GM12878 (cell line): ENCODE measurements around the gene PTPRN2. TPM values are rescaled to one million over a fixed set of nuclear protein-coding genes. Genes with fewer than 3 reads are reported as not detected.

Experiments
- ATAC-seq: fragments of 200-7000 bp; cut with Tn5 transposase; 3 replicates; pipeline ENCODE4 v1.9.1; 2020; ENCODE audit warnings: mild to moderate bottlenecking, moderate library complexity
- BruUV-seq: library from RNA; stranded (reverse); fragments of 400-500 nt; replicated peaks from 2 replicates; lab custom pipeline; 2021; lab: Mats Ljungman, UMichigan
- CTCF ChIA-PET: fragments of 300-600 bp; sonication (Branson Sonifier 250); formaldehyde crosslinking; extraction: SDS; loops from one replicate; lab custom pipeline; 2021; ENCODE audit warnings: inconsistent platforms; lab: Yijun Ruan, JAX
- POLR2A ChIA-PET: fragments of 350-600 bp; formaldehyde crosslinking; extraction: SDS; loops from one replicate; lab custom pipeline; 2021; ENCODE audit warnings: inconsistent platforms; lab: Charles Lee
- RAD21 ChIA-PET: fragments of 300-600 bp; sonication (Branson Sonifier 250); formaldehyde crosslinking; loops from one replicate; lab custom pipeline; 2023; ENCODE audit warnings: antibody characterized with exemption; ENCODE audit not compliant: unreplicated experiment; lab: Charles Lee
- SMC1A ChIA-PET: fragments of 300-600 bp; sonication (Branson Sonifier 250); formaldehyde crosslinking; loops from one replicate; lab custom pipeline; 2023; ENCODE audit not compliant: unreplicated experiment, uncharacterized antibody; lab: Charles Lee
- DNase-seq: peaks from one replicate; pipeline ENCODE4 v3.0.0-alpha.2; 2011; ENCODE audit warnings: low read depth, low spot score
- FAIRE-seq: peaks from 3 replicates; lab custom pipeline; 2011; peaks lifted over from hg19 to GRCh38; lab: Jason Lieb, UNC
- H2AFZ ChIP-seq: 2 replicates; pipeline ENCODE4 v1.6.0; 2011; ENCODE audit warnings: low read depth, low read length, control low read depth; ENCODE audit not compliant: control insufficient read depth
- H3K27ac ChIP-seq: 2 replicates; pipeline ENCODE4 v1.5.1; 2011; ENCODE audit warnings: control low read depth; ENCODE audit not compliant: control insufficient read depth, insufficient read depth
- H3K27me3 ChIP-seq, 2 experiments: replicated peaks in 1 of 2; 2 replicates each; pipeline versions ENCODE4 v1.6.0 to v1.6.1; 2011; ENCODE audit warnings: low read length in 1 of 2; ENCODE audit not compliant: control insufficient read depth in 2 of 2, insufficient read depth in 2 of 2
- H3K36me3 ChIP-seq, 2 experiments: 2 replicates each; pipeline ENCODE4 v1.5.1; 2011; ENCODE audit warnings: low read length in 1 of 2; ENCODE audit not compliant: control insufficient read depth in 2 of 2, insufficient read depth in 2 of 2
- H3K4me1 ChIP-seq: 2 replicates; pipeline ENCODE4 v1.6.1; 2011; ENCODE audit warnings: mild to moderate bottlenecking, low read length, moderate library complexity, mixed read lengths; ENCODE audit not compliant: control insufficient read depth, insufficient read depth
- H3K4me2 ChIP-seq: 2 replicates; pipeline ENCODE4 v1.6.0; 2011; ENCODE audit warnings: control low read depth; ENCODE audit not compliant: control insufficient read depth, insufficient read depth
- H3K4me3 ChIP-seq: fragments of 200-600 bp; sonication (generic); 2 replicates; pipeline ENCODE4 v1.5.1; 2016
- H3K79me2 ChIP-seq: 2 replicates; pipeline ENCODE4 v1.6.0; 2011; ENCODE audit warnings: low read length; ENCODE audit not compliant: control insufficient read depth, insufficient read depth
- H3K9ac ChIP-seq: 2 replicates; pipeline ENCODE4 v1.8.0; 2011; ENCODE audit warnings: low read length, control low read depth, mixed read lengths; ENCODE audit not compliant: control insufficient read depth, insufficient read depth
- H3K9me3 ChIP-seq: replicated peaks from 3 replicates; pipeline ENCODE4 v1.5.1; 2011; ENCODE audit warnings: mild to moderate bottlenecking, low read length; ENCODE audit not compliant: control insufficient read depth, insufficient read depth
- H4K20me1 ChIP-seq: 2 replicates; pipeline ENCODE4 v1.6.0; 2011; ENCODE audit not compliant: control insufficient read depth, insufficient read depth
- CTCF ChIP-seq, 3 experiments: IDR thresholded peaks in 2 of 3; conservative IDR thresholded peaks in 1 of 3; 2 replicates each; pipeline ENCODE4 v1.5.1; 2011; ENCODE audit warnings: low read depth in 3 of 3, low read length in 3 of 3, mild to moderate bottlenecking in 3 of 3, control low read depth in 2 of 3, moderate library complexity in 2 of 3, inconsistent platforms in 1 of 3, mixed read lengths in 1 of 3; ENCODE audit not compliant: control insufficient read depth in 2 of 3, insufficient read depth in 1 of 3; ENCODE audit errors: extremely low read depth in 1 of 3
- EP300 ChIP-seq, 2 experiments: fragments of 150-350 bp in 1 of 2; IDR thresholded peaks; 2 replicates each; pipeline ENCODE4 v1.6.1; 2011 to 2012; ENCODE audit warnings: low read depth in 2 of 2, low read length in 2 of 2, borderline replicate concordance in 1 of 2, improper control_type of control experiment in 1 of 2, inconsistent platforms in 1 of 2; ENCODE audit not compliant: control insufficient read depth in 1 of 2
- ETV6 ChIP-seq, 2 experiments: fragments of 450-650 bp in 1 of 2; IDR thresholded peaks in 1 of 2; conservative IDR thresholded peaks in 1 of 2; 2 replicates each; pipeline ENCODE4 v1.6.1; 2014; ENCODE audit warnings: antibody characterized with exemption in 1 of 2, borderline replicate concordance in 1 of 2, low read depth in 1 of 2, mild to moderate bottlenecking in 1 of 2, moderate library complexity in 1 of 2
- EZH2 ChIP-seq: IDR thresholded peaks from 2 replicates; pipeline ENCODE4 v1.6.1; 2012; ENCODE audit warnings: low read depth, mild to moderate bottlenecking, control low read depth, inconsistent platforms, low read length, borderline replicate concordance; ENCODE audit not compliant: control insufficient read depth
- KAT2A ChIP-seq: conservative IDR thresholded peaks from 2 replicates; pipeline ENCODE4 v1.6.1; 2011; ENCODE audit warnings: low read depth, low read length; ENCODE audit not compliant: control insufficient read depth
- LARP7 ChIP-seq: fragments of 450-650 bp; IDR thresholded peaks from 2 replicates; pipeline ENCODE4 v1.6.1; 2017; ENCODE audit warnings: mild to moderate bottlenecking
- POLR2AphosphoS5 ChIP-seq: IDR thresholded peaks from 2 replicates; pipeline ENCODE4 v1.6.1; 2011; ENCODE audit warnings: mild to moderate bottlenecking, low read length, inconsistent platforms
- SUZ12 ChIP-seq: fragments of 200-600 bp; sonication (generic); IDR thresholded peaks from one replicate; pipeline ENCODE4 v1.6.1; 2018; ENCODE audit warnings: antibody characterized with exemption, mild to moderate bottlenecking; ENCODE audit not compliant: unreplicated experiment
- ZSCAN29 ChIP-seq: fragments of 450-650 bp; IDR thresholded peaks from 2 replicates; pipeline ENCODE4 v1.6.1; 2017; ENCODE audit warnings: mild to moderate bottlenecking, moderate library complexity
- WGBS: methylation state at CpG from one replicate; pipeline ENCODE4 v1.1.6; 2016; ENCODE audit warnings: low lambda C conversion rate; ENCODE audit not compliant: insufficient replicate concordance, insufficient coverage; ENCODE audit errors: missing lambda C conversion rate; 5-methylcytosine and 5-hydroxymethylcytosine counted together
- in situ Hi-C: fragments of 300-500 bp; cut with MboI; formaldehyde crosslinking; loops from 9 replicates; pipeline ENCODE4 v1.14.3; 2018; ENCODE audit warnings: mixed read lengths
- intact Hi-C: fragments of 100-400 bp; cut with micrococcal nuclease; formaldehyde crosslinking; loops from one replicate; pipeline ENCODE4 v1.14.2; 2022; ENCODE audit not compliant: unreplicated experiment
- polyA plus RNA-seq, 11 experiments: library from polyadenylated mRNA; depleted of rRNA in 4 of 11; unstranded in 6 of 11; stranded (reverse) in 5 of 11; fragments of >200 nt; fragmentation: Nextera tagmentation in 4 of 11; fragmentation: Illumina TruSeq in 1 of 11; extraction: Ambion mirVana in 4 of 11; extraction: Trizol in 1 of 11; gene quantifications; 1 replicate in 1 of 11; 2 replicates in 10 of 11; pipeline versions ENCODE4 v1.2.1 to v1.2.3, GENCODE V29; 2011 to 2016; ENCODE audit warnings: inconsistent platforms in 2 of 11, missing spikeins in 2 of 11, low read depth in 1 of 11
- total RNA-seq, 4 experiments: library from RNA; depleted of rRNA in 3 of 4; stranded (reverse); fragments of >200 nt in 3 of 4; fragmentation: Illumina TruSeq in 1 of 4; extraction: Trizol in 1 of 4; gene quantifications; 2 replicates each; pipeline versions ENCODE4 v1.2.1 to v1.2.3, GENCODE V29; 2013 to 2021

The PTPRN2 gene
- total and polyA plus RNA-seq, 10 of the 15 experiments (the other 5 are each of a cell fraction or from before 2014, with no cell fraction given), result 5.4 TPM; not detected in 9

GRCh38 chr7:157803906-157804305 is 783.7 kb downstream of the PTPRN2 start:
- no peaks in the 10 kb centered on the region for H4K20me1 ChIP-seq
- POLR2A ChIA-PET, result no interaction called here
- TF ChIP-seq POLR2AphosphoS5 (no peak), ETV6 (conservative IDR thresholded peaks at IDR 0.05 in 1 of 2, IDR thresholded peaks at IDR 0.05 in 1 of 2; ENCODE audit: borderline replicate concordance in 1 of 2, low read depth in 1 of 2) (no peak), KAT2A (no peak), ZSCAN29 (no peak), SUZ12 (no peak), EP300 (IDR thresholded peaks at IDR 0.05; ENCODE audit: borderline replicate concordance in 1 of 2, control insufficient read depth in 1 of 2, low read depth in 2 of 2, low read length in 2 of 2) (no peak), LARP7 (no peak), CTCF (IDR thresholded peaks at IDR 0.05 in 2 of 3, conservative IDR thresholded peaks at IDR 0.05 in 1 of 3; ENCODE audit: control insufficient read depth in 2 of 3, extremely low read depth in 1 of 3, insufficient read depth in 1 of 3, low read depth in 3 of 3, low read length in 3 of 3) (no peak), EZH2 (no peak)
- TF ChIP-seq, all 136 proteins: peak for 0
- no peak overlapping the region for H2AFZ ChIP-seq
- no peaks in the 10 kb centered on the region for H3K4me1 ChIP-seq
- ATAC-seq (no peak), DNase-seq (no peak), FAIRE-seq (no peak)
- H3K79me2 ChIP-seq, result no peaks in the 10 kb centered on the region
- H3K27ac ChIP-seq, result no peak overlapping the region
- ChIA-PET SMC1A (no interaction called here), CTCF (no interaction called here), RAD21 (no interaction called here)
- 25% methylated on average over 5 of the region's 5 CpGs for WGBS
- H3K9ac ChIP-seq, result no peak overlapping the region
- H3K4me3 ChIP-seq, result no peak overlapping the region
- no peaks in the 10 kb centered on the region for H3K36me3 ChIP-seq
- H3K4me2 ChIP-seq, result no peak overlapping the region
- no TSS peak for BruUV-seq
- in situ Hi-C loops (no loop called here), intact Hi-C loops (no loop called here)
- H3K27me3 ChIP-seq, result no peaks in the 10 kb centered on the region
- peaks cover 1% of the 10 kb centered on the region; the same call in 1 of the 3 replicates for H3K9me3 ChIP-seq
